GM12874 (cell line): ENCODE data around the gene OR7A17.

Source experiments
- CTCF ChIP-seq: IDR thresholded peaks from 2 replicates; pipeline ENCODE4 v1.5.1; 2011; ENCODE audit warnings: low read depth, mild to moderate bottlenecking, control low read depth, low read length, moderate library complexity; ENCODE audit not compliant: insufficient read depth

The OR7A17 gene

GRCh38 chr19:14886032-14886431 is at the start of gene OR7A17:
Gene OR7A17 (minus strand): TSS chr19:14886132. CDS start chr19:14881355, 4,777 bp downstream.
- TF ChIP-seq CTCF: no peak

- no peak for TF ChIP-seq CTCF
Observed at GRCh38 chr19:14933506-14933905, 47.6 kb upstream of the OR7A17 start.

GRCh38 chr19:14916848-14917247 is 30.9 kb upstream of the OR7A17 start:
- TF ChIP-seq CTCF: no peak

GRCh38 chr19:14915116-14915515 is 29.2 kb upstream of the OR7A17 start:
- no peak for TF ChIP-seq CTCF

- TF ChIP-seq CTCF: no peak
Observed at GRCh38 chr19:14906711-14907110, 20.8 kb upstream of the OR7A17 start.

GRCh38 chr19:14901675-14902260 is 15.8 kb upstream of the OR7A17 start:
- no peak for TF ChIP-seq CTCF

GRCh38 chr19:14890643-14891379 is 4.9 kb upstream of the OR7A17 start:
- TF ChIP-seq CTCF: no peak
